ENCODE data around the gene PDIA3. TPM values are rescaled to one million over a fixed set of nuclear protein-coding genes. Genes with fewer than 3 reads are reported as not detected.

The PDIA3 gene
- total and polyA plus RNA-seq, 2 of the 13 experiments (the other 11 are each of a cell fraction or from before 2014, with no cell fraction given) = 238 to 433 TPM

DNA sequence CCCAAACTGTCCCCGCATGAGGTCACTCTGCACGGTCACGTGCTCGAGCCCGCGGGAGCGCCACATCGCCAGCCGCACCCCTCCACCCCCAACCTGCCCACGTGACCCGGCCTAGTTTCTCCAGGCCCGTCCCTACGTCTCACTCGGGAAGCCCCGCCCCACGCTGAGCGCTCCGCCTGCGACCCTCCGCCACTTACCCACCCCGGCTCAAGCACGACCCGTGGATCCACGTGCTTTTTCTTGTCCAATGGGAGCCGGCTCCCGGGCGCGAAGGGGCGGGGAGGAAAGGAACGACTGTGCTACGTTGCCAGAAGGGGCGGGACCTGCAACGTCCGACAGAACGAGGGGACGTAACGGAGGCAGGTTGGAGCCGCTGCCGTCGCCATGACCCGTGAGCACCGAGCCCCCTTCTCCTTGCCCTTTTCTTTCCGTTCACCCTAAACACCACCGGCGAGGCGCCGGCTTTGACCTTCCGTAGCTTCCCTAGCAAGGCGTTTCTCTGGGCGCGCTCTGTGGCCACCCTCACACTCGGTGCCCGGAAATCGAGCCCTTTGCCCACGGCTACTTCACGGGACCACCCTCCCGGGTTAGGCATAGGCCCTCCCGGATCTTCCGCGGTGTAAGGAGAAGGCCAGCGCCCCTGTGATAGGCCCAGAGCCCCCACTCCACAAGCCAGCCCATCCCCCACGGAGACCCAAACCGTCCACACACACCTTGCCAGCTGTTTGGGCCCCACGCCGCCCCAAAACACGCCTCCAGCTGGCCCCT is 45.9 kb downstream of the PDIA3 start, which contains the start of gene SERF2 (continued):
- TF ChIP-seq, protein P1, sequence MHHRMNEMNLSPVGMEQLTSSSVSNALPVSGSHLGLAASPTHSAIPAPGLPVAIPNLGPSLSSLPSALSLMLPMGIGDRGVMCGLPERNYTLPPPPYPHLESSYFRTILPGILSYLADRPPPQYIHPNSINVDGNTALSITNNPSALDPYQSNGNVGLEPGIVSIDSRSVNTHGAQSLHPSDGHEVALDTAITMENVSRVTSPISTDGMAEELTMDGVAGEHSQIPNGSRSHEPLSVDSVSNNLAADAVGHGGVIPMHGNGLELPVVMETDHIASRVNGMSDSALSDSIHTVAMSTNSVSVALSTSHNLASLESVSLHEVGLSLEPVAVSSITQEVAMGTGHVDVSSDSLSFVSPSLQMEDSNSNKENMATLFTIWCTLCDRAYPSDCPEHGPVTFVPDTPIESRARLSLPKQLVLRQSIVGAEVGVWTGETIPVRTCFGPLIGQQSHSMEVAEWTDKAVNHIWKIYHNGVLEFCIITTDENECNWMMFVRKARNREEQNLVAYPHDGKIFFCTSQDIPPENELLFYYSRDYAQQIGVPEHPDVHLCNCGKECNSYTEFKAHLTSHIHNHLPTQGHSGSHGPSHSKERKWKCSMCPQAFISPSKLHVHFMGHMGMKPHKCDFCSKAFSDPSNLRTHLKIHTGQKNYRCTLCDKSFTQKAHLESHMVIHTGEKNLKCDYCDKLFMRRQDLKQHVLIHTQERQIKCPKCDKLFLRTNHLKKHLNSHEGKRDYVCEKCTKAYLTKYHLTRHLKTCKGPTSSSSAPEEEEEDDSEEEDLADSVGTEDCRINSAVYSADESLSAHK (CRISPR knock-in tag; IDR thresholded peaks at IDR 0.05; ENCODE audit: borderline replicate concordance) = no peak
- TF ChIP-seq ZNF777 (CRISPR knock-in tag; IDR thresholded peaks at IDR 0.05) (no peak), ZBTB38 (CRISPR knock-in tag; IDR thresholded peaks at IDR 0.05) (0 out of 2 replicates have a peak, but pooled peaks have one; percentile 38), HOXD1 (CRISPR knock-in tag; IDR thresholded peaks at IDR 0.05) (no peak; the same call in 1 of the 2 replicates), SIN3A (IDR thresholded peaks at IDR 0.05; ENCODE audit: borderline replicate concordance, low read depth, low read length) (peak; percentile 81; the same call in 1 of the 2 replicates), ZNF446 (CRISPR knock-in tag; IDR thresholded peaks at IDR 0.05) (no peak), WIZ (CRISPR knock-in tag; IDR thresholded peaks at IDR 0.05) (no peak), FOXA3 (CRISPR knock-in tag; IDR thresholded peaks at IDR 0.05) (0 out of 2 replicates have a peak, but pooled peaks have one; percentile 20), ZNF567 (CRISPR knock-in tag; IDR thresholded peaks at IDR 0.05; ENCODE audit: borderline replicate concordance) (peak; percentile 67; the same call in 1 of the 2 replicates), ZNF598 (CRISPR knock-in tag; IDR thresholded peaks at IDR 0.05; ENCODE audit: borderline replicate concordance) (peak; percentile 23; the same call in 1 of the 2 replicates), HNRNPLL (IDR thresholded peaks at IDR 0.05; ENCODE audit: low read depth, low read length, poor library complexity, severe bottlenecking) (peak; percentile 92), ZNF12 (CRISPR knock-in tag; IDR thresholded peaks at IDR 0.05) (0 out of 2 replicates have a peak, but pooled peaks have one; percentile 30), ASH2L (IDR thresholded peaks at IDR 0.05; ENCODE audit: insufficient read length, low read depth, low read length) (peak; percentile 83), ZNF660 (CRISPR knock-in tag; IDR thresholded peaks at IDR 0.05; ENCODE audit: borderline replicate concordance, low read depth) (no peak)
- TF ChIP-seq, protein P2, sequence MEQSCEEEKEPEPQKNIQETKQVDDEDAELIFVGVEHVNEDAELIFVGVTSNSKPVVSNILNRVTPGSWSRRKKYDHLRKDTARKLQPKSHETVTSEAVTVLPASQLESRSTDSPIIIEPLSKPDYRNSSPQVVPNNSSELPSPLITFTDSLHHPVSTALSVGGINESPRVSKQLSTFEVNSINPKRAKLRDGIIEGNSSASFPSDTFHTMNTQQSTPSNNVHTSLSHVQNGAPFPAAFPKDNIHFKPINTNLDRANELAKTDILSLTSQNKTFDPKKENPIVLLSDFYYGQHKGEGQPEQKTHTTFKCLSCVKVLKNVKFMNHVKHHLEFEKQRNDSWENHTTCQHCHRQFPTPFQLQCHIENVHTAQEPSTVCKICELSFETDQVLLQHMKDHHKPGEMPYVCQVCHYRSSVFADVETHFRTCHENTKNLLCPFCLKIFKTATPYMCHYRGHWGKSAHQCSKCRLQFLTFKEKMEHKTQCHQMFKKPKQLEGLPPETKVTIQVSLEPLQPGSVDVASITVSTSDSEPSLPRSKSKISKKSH (CRISPR knock-in tag; IDR thresholded peaks at IDR 0.05; ENCODE audit: borderline replicate concordance) = no peak
- TF ChIP-seq, protein P3, sequence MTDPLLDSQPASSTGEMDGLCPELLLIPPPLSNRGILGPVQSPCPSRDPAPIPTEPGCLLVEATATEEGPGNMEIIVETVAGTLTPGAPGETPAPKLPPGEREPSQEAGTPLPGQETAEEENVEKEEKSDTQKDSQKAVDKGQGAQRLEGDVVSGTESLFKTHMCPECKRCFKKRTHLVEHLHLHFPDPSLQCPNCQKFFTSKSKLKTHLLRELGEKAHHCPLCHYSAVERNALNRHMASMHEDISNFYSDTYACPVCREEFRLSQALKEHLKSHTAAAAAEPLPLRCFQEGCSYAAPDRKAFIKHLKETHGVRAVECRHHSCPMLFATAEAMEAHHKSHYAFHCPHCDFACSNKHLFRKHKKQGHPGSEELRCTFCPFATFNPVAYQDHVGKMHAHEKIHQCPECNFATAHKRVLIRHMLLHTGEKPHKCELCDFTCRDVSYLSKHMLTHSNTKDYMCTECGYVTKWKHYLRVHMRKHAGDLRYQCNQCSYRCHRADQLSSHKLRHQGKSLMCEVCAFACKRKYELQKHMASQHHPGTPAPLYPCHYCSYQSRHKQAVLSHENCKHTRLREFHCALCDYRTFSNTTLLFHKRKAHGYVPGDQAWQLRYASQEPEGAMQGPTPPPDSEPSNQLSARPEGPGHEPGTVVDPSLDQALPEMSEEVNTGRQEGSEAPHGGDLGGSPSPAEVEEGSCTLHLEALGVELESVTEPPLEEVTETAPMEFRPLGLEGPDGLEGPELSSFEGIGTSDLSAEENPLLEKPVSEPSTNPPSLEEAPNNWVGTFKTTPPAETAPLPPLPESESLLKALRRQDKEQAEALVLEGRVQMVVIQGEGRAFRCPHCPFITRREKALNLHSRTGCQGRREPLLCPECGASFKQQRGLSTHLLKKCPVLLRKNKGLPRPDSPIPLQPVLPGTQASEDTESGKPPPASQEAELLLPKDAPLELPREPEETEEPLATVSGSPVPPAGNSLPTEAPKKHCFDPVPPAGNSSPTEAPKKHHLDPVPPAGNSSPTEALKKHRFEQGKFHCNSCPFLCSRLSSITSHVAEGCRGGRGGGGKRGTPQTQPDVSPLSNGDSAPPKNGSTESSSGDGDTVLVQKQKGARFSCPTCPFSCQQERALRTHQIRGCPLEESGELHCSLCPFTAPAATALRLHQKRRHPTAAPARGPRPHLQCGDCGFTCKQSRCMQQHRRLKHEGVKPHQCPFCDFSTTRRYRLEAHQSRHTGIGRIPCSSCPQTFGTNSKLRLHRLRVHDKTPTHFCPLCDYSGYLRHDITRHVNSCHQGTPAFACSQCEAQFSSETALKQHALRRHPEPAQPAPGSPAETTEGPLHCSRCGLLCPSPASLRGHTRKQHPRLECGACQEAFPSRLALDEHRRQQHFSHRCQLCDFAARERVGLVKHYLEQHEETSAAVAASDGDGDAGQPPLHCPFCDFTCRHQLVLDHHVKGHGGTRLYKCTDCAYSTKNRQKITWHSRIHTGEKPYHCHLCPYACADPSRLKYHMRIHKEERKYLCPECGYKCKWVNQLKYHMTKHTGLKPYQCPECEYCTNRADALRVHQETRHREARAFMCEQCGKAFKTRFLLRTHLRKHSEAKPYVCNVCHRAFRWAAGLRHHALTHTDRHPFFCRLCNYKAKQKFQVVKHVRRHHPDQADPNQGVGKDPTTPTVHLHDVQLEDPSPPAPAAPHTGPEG (CRISPR knock-in tag; IDR thresholded peaks at IDR 0.05) = 0 out of 2 replicates have a peak, but pooled peaks have one; percentile 64
- TF ChIP-seq, protein P4, sequence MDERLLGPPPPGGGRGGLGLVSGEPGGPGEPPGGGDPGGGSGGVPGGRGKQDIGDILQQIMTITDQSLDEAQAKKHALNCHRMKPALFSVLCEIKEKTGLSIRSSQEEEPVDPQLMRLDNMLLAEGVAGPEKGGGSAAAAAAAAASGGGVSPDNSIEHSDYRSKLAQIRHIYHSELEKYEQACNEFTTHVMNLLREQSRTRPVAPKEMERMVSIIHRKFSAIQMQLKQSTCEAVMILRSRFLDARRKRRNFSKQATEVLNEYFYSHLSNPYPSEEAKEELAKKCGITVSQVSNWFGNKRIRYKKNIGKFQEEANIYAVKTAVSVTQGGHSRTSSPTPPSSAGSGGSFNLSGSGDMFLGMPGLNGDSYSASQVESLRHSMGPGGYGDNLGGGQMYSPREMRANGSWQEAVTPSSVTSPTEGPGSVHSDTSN (CRISPR knock-in tag; IDR thresholded peaks at IDR 0.05) = no peak

Measured in HepG2 (cell line).